ENCODE results near the gene TRPV4. TPM values are rescaled to one million over a fixed set of nuclear protein-coding genes. Genes with fewer than 3 reads are reported as not detected.

The TRPV4 gene
- total and polyA plus RNA-seq, 10 of the 15 experiments (the other 5 are each of a cell fraction or from before 2014, with no cell fraction given) = not detected

DNA sequence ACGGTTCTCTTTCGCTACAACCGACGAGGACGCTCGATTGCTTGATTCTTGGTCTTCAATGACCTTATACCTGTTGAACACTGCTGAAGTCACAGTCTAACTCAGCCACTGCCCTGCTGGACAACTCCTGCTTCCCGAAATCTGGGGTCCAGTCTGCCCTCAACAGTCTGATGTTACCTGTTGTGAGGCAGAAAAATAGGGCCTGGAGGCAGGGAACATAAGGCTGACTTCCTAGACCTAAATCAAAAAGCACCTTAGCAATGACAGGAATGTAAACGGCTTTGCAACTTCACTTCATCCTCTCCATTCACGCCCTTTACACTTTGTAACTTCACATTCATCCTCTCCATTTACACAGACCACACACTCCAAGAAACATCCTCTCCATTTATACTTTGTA, 47.7 kb upstream of the TRPV4 start (continued):
- TF ChIP-seq CEBPZ (IDR thresholded peaks at IDR 0.05; ENCODE audit: low read depth, low read length) (no peak), RCOR1 (conservative IDR thresholded peaks at IDR 0.05; ENCODE audit: low read depth, low read length) (no peak)

DNA sequence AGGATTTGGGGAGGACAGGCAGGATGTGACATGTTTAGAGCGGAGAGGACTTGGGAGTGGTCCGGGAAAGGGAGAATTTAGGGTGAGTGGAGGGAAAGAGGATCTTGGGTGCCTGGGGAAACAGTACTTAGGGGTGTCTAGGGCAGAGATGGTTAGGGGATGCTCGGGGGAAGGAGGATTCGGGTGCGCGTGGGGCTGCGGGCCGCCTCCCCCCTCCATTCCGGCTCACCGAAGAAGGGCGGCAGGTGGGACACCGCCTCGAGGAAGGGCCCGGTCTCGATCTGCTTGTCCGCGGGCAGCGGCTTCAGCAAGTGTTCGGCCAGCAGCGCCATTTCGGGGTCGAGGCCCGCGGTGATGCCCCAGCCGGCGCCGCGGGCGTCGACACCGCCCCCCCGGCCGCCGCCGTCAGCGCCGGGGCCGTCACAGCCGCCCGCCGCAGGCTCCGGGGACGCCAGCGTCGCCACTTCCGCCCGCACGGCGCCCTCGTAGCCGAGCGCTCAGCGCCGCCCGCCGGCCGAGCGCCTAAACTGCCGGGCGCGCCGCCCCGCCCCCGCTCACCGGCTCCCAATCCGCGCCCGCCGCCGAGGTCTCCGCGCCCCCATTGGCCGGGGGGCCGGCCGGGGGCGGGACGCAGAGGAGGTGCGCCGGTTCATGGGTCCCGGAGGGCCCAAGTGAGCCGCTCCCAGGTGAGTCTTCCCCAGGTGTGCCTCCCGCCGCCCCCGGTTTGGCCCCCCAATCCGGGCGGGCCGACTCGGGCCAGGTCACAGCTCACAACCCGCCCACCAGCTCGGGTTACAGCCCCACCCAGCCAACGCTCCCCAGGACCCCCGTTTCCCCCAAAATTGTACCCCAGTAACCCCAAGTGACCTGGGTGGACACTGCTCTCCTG, 47.1 kb upstream of the TRPV4 start, which contains the start of gene GLTP:
Gene GLTP, minus strand, starts transcription at position 499 of the 889 bp plus-strand sequence. Its CDS starts 167 bp downstream, at position 332.
- in situ Hi-C loops (cut with MboI) = no loop called here
- TF ChIP-seq ZNF207 (IDR thresholded peaks at IDR 0.05; ENCODE audit: borderline replicate concordance) = peak; percentile 16; the same call in 1 of the 2 replicates
- TF ChIP-seq SUZ12 (IDR thresholded peaks at IDR 0.05; ENCODE audit: unreplicated experiment) = no peak
- peak; percentile 17; the same call in 1 of the 2 replicates for TF ChIP-seq TCF12 (IDR thresholded peaks at IDR 0.05; ENCODE audit: low read depth, low read length)
- TF ChIP-seq STAT3 (IDR thresholded peaks at IDR 0.05; ENCODE audit: low read depth, low read length) = no peak
- peak; percentile 86 for TF ChIP-seq GATAD2B (conservative IDR thresholded peaks at IDR 0.05; ENCODE audit: low read depth)
- 0 out of 4 replicates have a peak, but pooled peaks of 1 of the 2 experiments have one; percentile 12 for TF ChIP-seq SRF (IDR thresholded peaks at IDR 0.05; ENCODE audit: low read depth in 2 of 2, low read length in 2 of 2)
- peak; percentile 86 for TF ChIP-seq IKZF1 (conservative IDR thresholded peaks at IDR 0.05)
- no peak for TF ChIP-seq CBX5 (IDR thresholded peaks at IDR 0.05; ENCODE audit: low read depth)
- no peak for TF ChIP-seq E4F1 (IDR thresholded peaks at IDR 0.05; ENCODE audit: borderline replicate concordance, partially characterized antibody)
- no peak for TF ChIP-seq BCL3 (IDR thresholded peaks at IDR 0.05; ENCODE audit: borderline replicate concordance, insufficient read depth, low read depth, low read length, poor library complexity, severe bottlenecking)
- TF ChIP-seq ESRRA (IDR thresholded peaks at IDR 0.05; ENCODE audit: low read length) = no peak

More for the DNA sequence above, 47.1 kb upstream of the TRPV4 start, which contains the start of gene GLTP:
- no peaks in the 10 kb centered on the region for H3K9me3 ChIP-seq (replicated peaks; ENCODE audit: control insufficient read depth, insufficient read depth, low read length)
- WGBS (ENCODE audit: insufficient coverage, insufficient replicate concordance, low lambda C conversion rate, missing lambda C conversion rate) = under 1% methylated on average over 74 of the region's 92 CpGs
- peaks cover 8% of the 10 kb centered on the region for H3K79me2 ChIP-seq (ENCODE audit: control insufficient read depth, insufficient read depth, low read length)
- peak within 1 kb of the TSS; percentile 90 for H2AFZ ChIP-seq (ENCODE audit: control insufficient read depth, low read depth, low read length)
- peak within 1 kb of the TSS; percentile 59 for H3K9ac ChIP-seq (ENCODE audit: control insufficient read depth, insufficient read depth, low read length)
- no peaks in the 10 kb centered on the region for H3K27me3 ChIP-seq (replicated peaks in 1 of 2; ENCODE audit: control insufficient read depth in 2 of 2, insufficient read depth in 2 of 2, low read length in 1 of 2)
- POLR2A ChIA-PET = no interaction called here
- FAIRE-seq (no peak), ATAC-seq (peak; percentile 91), DNase-seq (ENCODE audit: low read depth, low spot score) (no peak)
- H4K20me1 ChIP-seq (ENCODE audit: control insufficient read depth, insufficient read depth) = 0 out of 2 replicates have a peak, but pooled peaks cover 2% of the 10 kb centered on the region
- SMC1A ChIA-PET (ENCODE audit: uncharacterized antibody, unreplicated experiment) = interaction anchor here (0.9 to 6.0 kb wide), 4 partner anchors 13 to 28 kb away, joined by 3 to 47 read pairs (median 8); no protein-coding TSS in a partner anchor
- intact Hi-C loops (cut with micrococcal nuclease; ENCODE audit: unreplicated experiment) = loop anchor here (1.0 to 2.0 kb wide), 2 partner anchors 27 to 75 kb away; no protein-coding TSS in a partner anchor
- H3K27ac ChIP-seq (ENCODE audit: control insufficient read depth, insufficient read depth) = no peak within 1 kb of the TSS; the same call in 1 of the 2 replicates
- CTCF ChIA-PET = interaction anchor here (0.6 to 4.4 kb wide), 8 partner anchors 14 to 160 kb away, joined by 3 to 55 read pairs (median 5); no protein-coding TSS in a partner anchor
- BruUV-seq (replicated peaks) = no TSS peak
- RAD21 ChIA-PET (ENCODE audit: unreplicated experiment) = interaction anchor here (1.0 to 1.7 kb wide), 4 partner anchors 8 to 35 kb away, joined by 3 to 9 read pairs (median 4); no protein-coding TSS in a partner anchor
- no peaks in the 10 kb centered on the region for H3K36me3 ChIP-seq (ENCODE audit: control insufficient read depth in 2 of 2, insufficient read depth in 2 of 2, low read length in 1 of 2)
- H3K4me1 ChIP-seq (ENCODE audit: control insufficient read depth, insufficient read depth, low read length) = peaks cover 26% of the 10 kb centered on the region
- H3K4me3 ChIP-seq = peak within 1 kb of the TSS; percentile 97
- peak within 1 kb of the TSS; percentile 98 for H3K4me2 ChIP-seq (ENCODE audit: control insufficient read depth, insufficient read depth)

Measured in GM12878 (cell line).